GM19468 (cell line): ENCODE measurements around the gene RTCA.
"Not testable (repeated sequence)": the region's sequence is repeated elsewhere in the genome, so short reads cannot be mapped to it uniquely, and the experiment has no call there.

Experiments
- ATAC-seq: cut with Tn5 transposase; IDR thresholded peaks from one replicate; pipeline ENCODE4 v1.9.1; 2021; ENCODE audit warnings: mild to moderate bottlenecking, moderate library complexity, moderate number of reproducible peaks; ENCODE audit not compliant: unreplicated experiment; ENCODE audit errors: extremely low read depth

RTCA gene

DNA sequence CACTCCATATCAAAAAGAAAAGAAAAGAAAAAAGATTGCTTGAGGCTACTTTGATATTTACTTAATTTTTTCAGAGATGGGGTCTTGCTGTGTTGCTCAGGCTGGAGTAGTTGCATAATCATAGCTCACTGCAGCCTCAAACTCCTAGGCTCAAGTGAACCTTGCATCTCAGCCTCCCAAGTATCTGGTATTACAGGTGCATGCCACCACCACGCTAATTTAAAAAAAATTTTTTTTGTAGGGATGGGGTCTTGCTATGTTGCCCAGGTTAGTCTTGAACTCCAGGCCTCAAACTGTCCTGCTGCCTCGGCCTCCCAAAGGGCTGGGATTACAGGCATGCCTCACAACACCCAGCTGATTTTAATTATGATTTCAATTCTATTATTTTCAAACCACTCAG, 38.2 kb downstream of the RTCA start:
- ATAC-seq, result no peak

- no peak for ATAC-seq
Measured at GRCh38 chr1:100304921-100305320, 38.9 kb downstream of the RTCA start.

- no peak for ATAC-seq
Measured at GRCh38 chr1:100305954-100306353, 39.9 kb downstream of the RTCA start.

GRCh38 chr1:100306735-100307313, 40.8 kb downstream of the RTCA start:
- no peak for ATAC-seq

- ATAC-seq, result no peak
Measured at GRCh38 chr1:100308777-100309176, 42.8 kb downstream of the RTCA start.

- no peak for ATAC-seq
Measured at GRCh38 chr1:100309863-100310262, 43.8 kb downstream of the RTCA start.

DNA sequence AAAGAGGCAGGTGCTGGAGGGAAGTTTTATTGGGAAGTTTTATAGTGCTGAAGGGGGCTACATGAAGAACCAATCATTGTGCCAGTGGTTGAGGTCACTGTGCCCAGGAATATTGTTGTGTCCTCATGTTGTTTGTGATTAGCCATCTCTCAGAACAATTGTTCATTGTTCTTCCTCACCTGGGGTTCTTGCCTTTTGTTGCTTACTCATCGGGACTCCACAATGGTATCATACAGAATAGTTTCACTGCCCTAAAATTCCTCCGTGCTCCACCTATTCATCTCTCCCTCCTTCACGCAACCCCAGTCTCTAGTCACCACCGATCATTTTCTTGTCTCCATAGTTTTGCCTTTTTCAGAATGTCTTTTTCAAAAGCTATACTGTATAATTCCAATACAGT, 47.4 kb downstream of the RTCA start:
- no peak for ATAC-seq

- ATAC-seq, result no peak
Measured at GRCh38 chr1:100316622-100317021, 50.6 kb downstream of the RTCA start.

DNA sequence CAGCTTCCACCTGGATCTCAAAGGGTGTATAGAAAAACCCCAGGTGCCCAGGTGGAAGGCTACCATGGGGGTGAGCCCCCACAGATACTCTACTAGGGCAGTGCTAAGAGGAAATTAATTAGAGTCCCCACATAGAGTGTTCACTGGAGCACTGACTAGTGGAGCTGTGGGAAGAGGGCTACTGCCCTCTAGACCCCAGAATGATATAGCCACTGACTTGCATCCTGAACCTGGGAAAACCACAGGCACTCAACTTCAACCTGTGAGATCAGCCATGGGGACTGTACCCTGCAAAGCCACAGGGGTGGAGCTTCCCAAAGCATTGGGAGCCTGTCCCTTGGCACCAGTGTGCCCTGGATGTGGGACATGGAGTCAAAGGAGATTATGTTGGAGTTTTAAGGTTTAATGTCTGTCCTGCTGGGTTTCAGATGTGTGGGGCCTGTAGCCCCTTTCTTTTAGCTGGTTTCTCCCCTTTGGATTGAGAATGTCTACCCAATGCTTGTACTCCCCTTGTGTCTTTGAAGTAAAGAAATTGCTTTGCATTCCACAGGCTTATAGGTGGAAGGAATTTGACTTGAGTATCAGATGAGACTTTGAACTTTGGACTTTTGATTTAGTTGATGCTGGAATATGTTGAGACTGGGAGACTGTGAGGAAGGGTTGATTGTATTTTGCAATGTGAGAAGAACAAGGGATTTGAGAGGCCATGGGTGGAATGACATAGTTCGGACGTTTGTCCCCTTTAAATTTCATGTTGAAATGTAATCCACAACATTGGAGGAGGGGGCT, 54.5 kb downstream of the RTCA start:
- ATAC-seq, result no peak

DNA sequence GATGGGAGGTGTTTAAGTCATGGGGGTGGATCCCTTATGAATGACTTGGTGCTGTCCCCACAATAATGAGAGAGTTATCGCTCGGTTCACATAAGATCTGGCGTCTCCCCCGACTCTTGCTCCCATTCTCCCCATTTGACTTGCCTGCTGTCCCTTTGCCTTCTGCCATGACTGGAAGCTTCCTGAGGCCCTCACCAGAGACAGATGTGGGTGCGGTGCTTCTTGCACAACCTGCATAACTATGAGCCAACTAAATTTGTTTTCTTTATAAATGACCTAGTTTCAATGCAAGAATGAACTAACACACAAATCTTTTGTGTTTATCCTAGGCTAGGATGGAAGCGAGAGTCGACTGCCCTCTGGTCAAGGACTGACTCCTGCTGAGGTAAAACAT, 55.1 kb downstream of the RTCA start:
- no peak for ATAC-seq

DNA sequence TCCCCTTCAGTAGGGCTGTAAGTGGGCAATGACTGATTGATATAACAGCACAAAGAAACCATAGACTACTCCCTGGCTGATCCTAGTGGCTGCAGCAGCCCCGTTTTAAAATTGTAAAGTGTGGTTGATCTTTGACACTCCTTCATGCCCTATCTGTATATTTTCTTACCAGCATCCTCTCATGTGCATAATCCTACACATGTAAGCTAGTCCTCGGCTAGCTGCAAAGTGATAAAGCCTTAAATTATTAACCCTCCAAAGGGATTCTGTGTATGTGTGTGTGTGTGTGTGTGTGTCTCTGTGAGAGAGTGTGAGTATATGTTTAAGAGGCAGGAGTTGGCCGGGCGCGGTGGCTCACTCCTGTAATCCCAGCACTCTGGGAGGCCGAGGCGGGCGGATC, 55.5 kb downstream of the RTCA start:
- no peak for ATAC-seq

DNA sequence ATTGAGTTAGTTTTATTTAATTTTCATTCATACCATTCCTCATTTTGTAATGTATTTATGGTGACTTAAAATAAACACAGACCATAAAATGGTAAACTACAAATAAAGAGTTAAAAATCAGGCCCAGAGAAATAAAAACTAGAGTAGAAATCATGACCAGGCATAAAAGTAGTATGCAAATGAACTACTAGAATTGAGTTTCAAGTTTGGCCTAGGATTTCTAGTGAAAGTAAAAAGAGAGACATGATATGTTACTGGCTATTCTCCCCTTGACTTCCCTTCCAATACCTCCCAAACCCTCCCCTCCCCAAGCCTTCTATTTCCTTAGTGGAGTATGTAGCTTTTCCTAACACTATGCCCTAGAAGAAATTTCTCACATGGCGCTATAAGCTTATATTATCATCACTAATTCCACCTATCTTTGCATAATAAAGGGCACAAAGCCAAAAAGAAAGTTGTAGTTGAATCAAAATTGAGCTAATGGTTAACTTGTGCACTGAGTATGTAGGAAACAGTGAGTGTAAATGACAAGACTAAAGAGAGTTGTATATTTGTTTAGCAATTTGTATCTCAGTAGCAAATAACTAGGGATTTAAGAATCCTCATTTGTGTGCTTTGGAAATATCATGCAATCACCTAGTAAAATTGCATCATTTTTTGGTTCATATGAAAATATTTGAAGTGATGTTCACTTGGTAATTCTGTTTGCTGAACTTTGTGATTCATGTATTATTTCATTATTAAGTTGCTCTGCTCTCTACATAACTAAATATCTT, 56.6 kb downstream of the RTCA start:
- no peak for ATAC-seq

DNA sequence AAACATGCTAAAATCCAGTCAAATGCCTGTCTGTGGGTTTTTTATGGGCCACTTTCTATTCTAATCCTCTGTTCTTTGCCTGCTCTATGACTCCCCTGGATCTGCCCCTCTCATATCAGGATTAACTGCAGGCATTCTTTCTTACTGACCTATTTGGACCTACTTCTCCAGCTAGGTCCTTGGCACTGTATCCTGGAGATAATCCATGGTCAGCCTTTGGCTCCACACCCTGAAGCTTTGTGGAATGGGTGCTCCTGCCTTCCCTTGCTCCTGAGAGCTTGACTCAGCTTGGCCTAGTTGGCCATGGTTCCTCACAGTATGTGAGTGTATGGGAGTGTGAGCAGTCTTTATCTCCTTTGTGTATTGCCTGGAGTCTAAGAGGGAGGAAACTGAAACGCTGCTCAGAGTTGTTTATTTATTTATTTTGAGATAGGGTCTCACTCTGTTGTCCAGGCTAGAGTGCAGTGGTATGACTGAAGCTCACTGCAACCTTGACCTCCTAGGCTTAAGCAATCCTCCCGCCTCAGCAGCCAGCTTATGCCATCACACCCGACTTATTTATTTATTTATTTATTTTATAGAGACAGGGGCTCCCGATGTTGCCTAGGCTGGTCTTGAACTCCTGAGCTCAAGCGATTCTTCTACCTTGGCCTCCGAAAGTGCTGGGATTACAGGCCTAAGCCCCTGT, 57.5 kb downstream of the RTCA start:
- no peak for ATAC-seq

GRCh38 chr1:100325415-100326324, 59.7 kb downstream of the RTCA start:
- ATAC-seq, result no peak

GRCh38 chr1:100326325-100326670, 60.3 kb downstream of the RTCA start:
- ATAC-seq, result not testable (repeated sequence)

GRCh38 chr1:100328133-100328532, 62.1 kb downstream of the RTCA start:
- no peak for ATAC-seq

DNA sequence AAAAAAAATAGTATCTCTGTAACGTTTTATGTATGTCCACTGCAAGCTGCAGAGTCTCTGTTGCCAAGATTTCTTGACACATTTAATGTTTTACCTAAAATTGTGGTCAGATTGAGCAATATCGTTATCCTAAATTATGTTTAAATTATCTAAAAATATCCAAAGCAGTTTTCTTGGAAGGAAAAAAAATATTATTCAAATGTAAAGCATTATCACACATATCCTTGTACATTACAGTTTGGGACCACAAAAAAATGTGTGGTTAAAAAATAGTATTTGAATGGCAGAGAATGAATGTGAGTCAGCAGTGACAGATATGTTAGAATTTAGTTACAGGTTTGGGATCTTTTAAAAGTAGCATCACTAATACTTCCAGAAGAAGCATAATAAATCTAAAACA, 65.1 kb downstream of the RTCA start:
- ATAC-seq, result not testable (repeated sequence)

- no peak for ATAC-seq
Measured at GRCh38 chr1:100332331-100332730, 66.3 kb downstream of the RTCA start.

- ATAC-seq, result no peak
Measured at GRCh38 chr1:100335436-100335835, 69.4 kb downstream of the RTCA start.

DNA sequence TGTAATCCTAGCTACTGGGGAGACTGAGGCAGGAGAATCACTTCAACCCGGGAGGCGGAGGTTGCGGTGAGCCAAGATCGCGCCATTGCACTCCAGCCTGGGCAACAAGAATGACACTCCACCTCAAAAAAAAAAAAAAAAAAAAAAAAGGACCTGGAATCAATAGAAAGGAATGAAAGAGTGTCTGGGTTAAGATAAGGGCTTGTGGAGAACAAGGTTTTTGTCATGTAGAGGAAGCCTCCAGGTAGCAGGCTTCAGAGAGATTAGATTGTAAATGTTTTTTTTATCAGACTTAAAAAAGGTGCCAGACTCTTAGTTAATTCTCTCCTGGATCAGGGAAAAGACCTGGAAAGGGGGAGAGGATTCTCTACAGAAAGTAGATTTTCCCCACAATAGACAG, 71.9 kb downstream of the RTCA start:
- not testable (repeated sequence) for ATAC-seq
